Endothelial cell of umbilical vein (primary cell): ENCODE data around the gene GNAQ. TPM values are rescaled to one million over a fixed set of nuclear protein-coding genes. Genes with fewer than 3 reads are reported as not detected.

Source experiments
- BruUV-seq: library from RNA; stranded (reverse); fragments of 400-500 nt; replicated peaks from 2 replicates; lab custom pipeline; 2021; lab: Mats Ljungman, UMichigan
- CTCF ChIA-PET: fragments of 300-600, 350-600 bp; sonication (Branson Sonifier 250); formaldehyde crosslinking; loops from one replicate; lab custom pipeline; 2021; ENCODE audit warnings: antibody characterized with exemption, inconsistent platforms; lab: Charles Lee
- POLR2A ChIA-PET: fragments of 300-600, 350-600 bp; sonication (Branson Sonifier 250); formaldehyde crosslinking; loops from one replicate; lab custom pipeline; 2021; ENCODE audit warnings: antibody characterized with exemption, inconsistent platforms; lab: Charles Lee
- DNase-seq: peaks from one replicate; pipeline ENCODE4 v3.0.0-alpha.2; 2011; ENCODE audit warnings: low read depth, low spot score
- FAIRE-seq: peaks from 2 replicates; lab custom pipeline; 2011; peaks lifted over from hg19 to GRCh38; lab: Jason Lieb, UNC
- H2AFZ ChIP-seq: 2 replicates; pipeline ENCODE4 v1.6.0; 2012; ENCODE audit warnings: low read depth, low read length, control low read depth, inconsistent platforms
- H3K27ac ChIP-seq: 2 replicates; pipeline ENCODE4 v1.5.1; 2011; ENCODE audit warnings: low read depth, mild to moderate bottlenecking, control low read depth, low read length, moderate library complexity; ENCODE audit not compliant: insufficient read depth
- H3K27me3 ChIP-seq, 2 experiments: 2 replicates each; pipeline versions ENCODE4 v1.6.0 to v1.6.1; 2011; ENCODE audit warnings: low read length in 2 of 2, mixed read lengths in 1 of 2; ENCODE audit not compliant: control insufficient read depth in 2 of 2, insufficient read depth in 2 of 2
- H3K36me3 ChIP-seq, 2 experiments: 2 replicates in 1 of 2; 3 replicates in 1 of 2; pipeline ENCODE4 v1.5.1; 2011; ENCODE audit warnings: low read length in 2 of 2, mild to moderate bottlenecking in 1 of 2, moderate library complexity in 1 of 2; ENCODE audit not compliant: control insufficient read depth in 2 of 2, insufficient read depth in 2 of 2; ENCODE audit errors: extremely low read depth in 1 of 2
- H3K4me1 ChIP-seq: 3 replicates; pipeline ENCODE4 v1.5.1; 2011; ENCODE audit warnings: mild to moderate bottlenecking, low read length; ENCODE audit not compliant: control insufficient read depth, insufficient read depth; ENCODE audit errors: extremely low read depth
- H3K4me2 ChIP-seq: 2 replicates; pipeline ENCODE4 v1.6.1; 2011; ENCODE audit warnings: low read length, control low read depth, mixed read lengths; ENCODE audit not compliant: insufficient read depth
- H3K4me3 ChIP-seq, 3 experiments: fragments of 200-600 bp in 1 of 3; sonication (generic), shearing (Covaris generic) in 1 of 3; replicated peaks in 1 of 3; 2 replicates each; pipeline ENCODE4 v1.5.1; 2011 to 2016; ENCODE audit warnings: control low read depth in 3 of 3, low read length in 3 of 3, mild to moderate bottlenecking in 2 of 3, inconsistent platforms in 1 of 3, low read depth in 1 of 3, moderate library complexity in 1 of 3; ENCODE audit not compliant: insufficient read depth in 1 of 3
- H3K79me2 ChIP-seq: 2 replicates; pipeline ENCODE4 v1.6.0; 2012; ENCODE audit warnings: low read length, inconsistent platforms; ENCODE audit not compliant: control insufficient read depth, insufficient read depth
- H3K9ac ChIP-seq: replicated peaks from 2 replicates; pipeline ENCODE3; 2011; ENCODE audit warnings: low read length, control low read depth; ENCODE audit not compliant: insufficient read depth; ENCODE audit errors: extremely low read depth
- H3K9me1 ChIP-seq: replicated peaks from 3 replicates; pipeline ENCODE4 v1.6.0; 2011; ENCODE audit warnings: mild to moderate bottlenecking, low read length; ENCODE audit not compliant: control insufficient read depth, insufficient read depth; ENCODE audit errors: extremely low read depth
- H3K9me3 ChIP-seq: replicated peaks from 2 replicates; pipeline ENCODE4 v1.5.1; 2012; ENCODE audit warnings: low read length, inconsistent platforms; ENCODE audit not compliant: control insufficient read depth, insufficient read depth
- H4K20me1 ChIP-seq: replicated peaks from 2 replicates; pipeline ENCODE3; 2011; ENCODE audit warnings: mild to moderate bottlenecking, low read length; ENCODE audit not compliant: control insufficient read depth, insufficient read depth; ENCODE audit errors: extremely low read depth
- EZH2 ChIP-seq: IDR thresholded peaks from 2 replicates; pipeline ENCODE4 v1.6.1; 2012; ENCODE audit warnings: borderline replicate concordance, low read depth, mild to moderate bottlenecking, moderate library complexity, low read length, inconsistent platforms; ENCODE audit not compliant: severe bottlenecking
- FOS ChIP-seq: IDR thresholded peaks from 2 replicates; pipeline ENCODE4 v1.6.1; 2011; ENCODE audit warnings: mild to moderate bottlenecking, low read length, moderate library complexity, borderline replicate concordance; ENCODE audit not compliant: insufficient read depth
- GATA2 ChIP-seq: IDR thresholded peaks from 2 replicates; pipeline ENCODE4 v1.7.0; 2011; ENCODE audit warnings: low read depth, mild to moderate bottlenecking, moderate library complexity, mixed read lengths, low read length; ENCODE audit not compliant: insufficient read length, insufficient read depth
- JUN ChIP-seq: IDR thresholded peaks from 2 replicates; pipeline ENCODE4 v1.6.1; 2011; ENCODE audit warnings: borderline replicate concordance, low read depth; ENCODE audit not compliant: insufficient read length, insufficient read depth
- MYC ChIP-seq: IDR thresholded peaks from one replicate; pipeline ENCODE4 v1.6.1; 2011; ENCODE audit warnings: mild to moderate bottlenecking, low read depth, low read length
- POLR2A ChIP-seq: IDR thresholded peaks from 2 replicates; pipeline ENCODE4 v1.6.1; 2012; ENCODE audit warnings: low read depth, mild to moderate bottlenecking, control low read depth, low read length
- POLR2AphosphoS5 ChIP-seq: IDR thresholded peaks from 2 replicates; pipeline ENCODE4 v1.6.1; 2012; ENCODE audit warnings: low read depth, mild to moderate bottlenecking, control low read depth, low read length, moderate library complexity; ENCODE audit not compliant: insufficient read depth
- dilution Hi-C: fragments of 300-500 bp; cut with MboI; formaldehyde crosslinking; loops from one replicate; pipeline ENCODE4 v1.15.0; 2019; ENCODE audit warnings: low sequenced_read_pairs; ENCODE audit not compliant: extremely low pct_ligation_motif_present
- intact Hi-C: fragments of 100-400 bp; cut with micrococcal nuclease; formaldehyde crosslinking; loops from one replicate; pipeline ENCODE4 v1.10.0; 2022
- polyA plus RNA-seq, 4 experiments: library from polyadenylated mRNA; depleted of rRNA in 3 of 4; stranded (reverse) in 3 of 4; unstranded in 1 of 4; fragments of >200 nt; gene quantifications; 2 replicates each; pipeline versions ENCODE4 v1.2.1 to v1.2.3, GENCODE V29; 2011 to 2012; ENCODE audit warnings: missing spikeins in 1 of 4
- total RNA-seq: library from RNA; stranded (reverse); gene quantifications from 2 replicates; pipeline ENCODE4 v1.2.3, GENCODE V29; 2021
- TF ChIP-seq, protein P1 (sequence below): IDR thresholded peaks from 2 replicates; pipeline ENCODE4 v1.6.1; 2011; ENCODE audit not compliant: insufficient read depth, insufficient read length
- TF ChIP-seq, protein P2 (sequence below), 2 donors: IDR thresholded peaks; 1 replicate in 1 of 2; 2 replicates in 1 of 2; pipeline ENCODE4 v1.5.1; 2011; ENCODE audit warnings: low read length in 2 of 2, mild to moderate bottlenecking in 2 of 2, moderate library complexity in 2 of 2, control low read depth in 1 of 2, inconsistent platforms in 1 of 2, low read depth in 1 of 2; ENCODE audit not compliant: insufficient read depth in 1 of 2; ENCODE audit errors: extremely low read depth in 1 of 2

The GNAQ gene
- total and polyA plus RNA-seq, 2 donors (not counting 3 experiments of a cell fraction or from before 2014, with no cell fraction given), result 26.1 to 67.3 TPM

GRCh38 chr9:77910194-77910621 lies 121.4 kb downstream of the GNAQ start:
- CTCF ChIA-PET, result interaction anchor here (0.9 to 1.8 kb wide), 4 partner anchors 34 to 211 kb away, joined by 3 to 6 read pairs (median 3); no protein-coding TSS in a partner anchor
- intact Hi-C loops (loop anchor here (1.0 to 2.0 kb wide), 2 partner anchors 51 to 63 kb away; no protein-coding TSS in a partner anchor), dilution Hi-C loops (no loop called here)
- TF ChIP-seq JUN (peak; percentile 43), POLR2A (no peak), FOS (peak; percentile 49), EZH2 (no peak), POLR2AphosphoS5 (no peak)
- no TSS peak for BruUV-seq
- Histone ChIP-seq H3K4me3 (peak overlapping the region in 1 of 3 experiments; percentile 19), H3K9ac (peak overlapping the region; percentile 39), H3K4me2 (peak overlapping the region; percentile 87), H3K36me3 (peaks cover 0 to 2% of the 10 kb centered on the region in 2 experiments), H3K9me3 (no peaks in the 10 kb centered on the region), H3K4me1 (peaks cover 44% of the 10 kb centered on the region), H3K27ac (peak overlapping the region; percentile 67), H3K27me3 (no peaks in the 10 kb centered on the region), H4K20me1 (peaks cover 4% of the 10 kb centered on the region), H2AFZ (no peak overlapping the region), H3K79me2 (peaks cover 48% of the 10 kb centered on the region), H3K9me1 (no peaks in the 10 kb centered on the region)
- POLR2A ChIA-PET, result no interaction called here
- FAIRE-seq, result peak; percentile 83
- DNase-seq, result peak; percentile 88

DNA sequence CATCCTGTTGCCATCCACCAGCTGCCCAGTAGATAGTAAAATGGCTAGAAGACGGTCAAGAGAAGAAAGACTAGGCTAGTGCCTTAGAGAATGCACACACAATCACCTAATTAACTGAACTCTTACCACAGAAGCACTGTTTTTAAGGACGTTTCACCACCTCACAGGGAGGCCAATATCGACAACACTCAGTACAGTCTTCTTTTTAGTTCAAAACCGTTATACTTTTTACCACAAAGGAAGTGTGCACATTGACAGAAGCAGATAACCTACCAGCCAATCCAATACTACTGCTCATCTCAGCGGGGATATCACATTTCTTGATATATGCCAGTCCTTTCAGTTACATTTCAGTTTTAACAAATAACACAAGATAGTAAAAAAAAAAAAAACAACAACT lies 122.3 kb downstream of the GNAQ start:
- no peak overlapping the region for H2AFZ ChIP-seq
- dilution Hi-C loops, result no loop called here
- peaks cover 48% of the 10 kb centered on the region for H3K79me2 ChIP-seq
- peak overlapping the region; percentile 87 for H3K4me2 ChIP-seq
- peaks cover 0 to 2% of the 10 kb centered on the region in 2 experiments for H3K36me3 ChIP-seq
- no peak for FAIRE-seq
- H3K9me1 ChIP-seq, result no peaks in the 10 kb centered on the region
- no peak overlapping the region for H3K27ac ChIP-seq
- ChIA-PET CTCF (interaction anchor here (0.6 to 1.3 kb wide), 3 partner anchors 67 to 126 kb away, joined by 3 to 8 read pairs (median 3); no protein-coding TSS in a partner anchor), POLR2A (no interaction called here)
- intact Hi-C loops, result no loop called here
- H3K9me3 ChIP-seq, result no peaks in the 10 kb centered on the region
- no peak overlapping the region for H3K9ac ChIP-seq
- TF ChIP-seq GATA2, result no peak
- no peak for TF ChIP-seq POLR2AphosphoS5
- TF ChIP-seq POLR2A, result no peak
- no peak for TF ChIP-seq JUN
- no peak for TF ChIP-seq MYC
- TF ChIP-seq FOS, result no peak
- TF ChIP-seq, protein P1, sequence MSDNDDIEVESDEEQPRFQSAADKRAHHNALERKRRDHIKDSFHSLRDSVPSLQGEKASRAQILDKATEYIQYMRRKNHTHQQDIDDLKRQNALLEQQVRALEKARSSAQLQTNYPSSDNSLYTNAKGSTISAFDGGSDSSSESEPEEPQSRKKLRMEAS, result no peak
- no peak for TF ChIP-seq EZH2
- TF ChIP-seq, protein P2, sequence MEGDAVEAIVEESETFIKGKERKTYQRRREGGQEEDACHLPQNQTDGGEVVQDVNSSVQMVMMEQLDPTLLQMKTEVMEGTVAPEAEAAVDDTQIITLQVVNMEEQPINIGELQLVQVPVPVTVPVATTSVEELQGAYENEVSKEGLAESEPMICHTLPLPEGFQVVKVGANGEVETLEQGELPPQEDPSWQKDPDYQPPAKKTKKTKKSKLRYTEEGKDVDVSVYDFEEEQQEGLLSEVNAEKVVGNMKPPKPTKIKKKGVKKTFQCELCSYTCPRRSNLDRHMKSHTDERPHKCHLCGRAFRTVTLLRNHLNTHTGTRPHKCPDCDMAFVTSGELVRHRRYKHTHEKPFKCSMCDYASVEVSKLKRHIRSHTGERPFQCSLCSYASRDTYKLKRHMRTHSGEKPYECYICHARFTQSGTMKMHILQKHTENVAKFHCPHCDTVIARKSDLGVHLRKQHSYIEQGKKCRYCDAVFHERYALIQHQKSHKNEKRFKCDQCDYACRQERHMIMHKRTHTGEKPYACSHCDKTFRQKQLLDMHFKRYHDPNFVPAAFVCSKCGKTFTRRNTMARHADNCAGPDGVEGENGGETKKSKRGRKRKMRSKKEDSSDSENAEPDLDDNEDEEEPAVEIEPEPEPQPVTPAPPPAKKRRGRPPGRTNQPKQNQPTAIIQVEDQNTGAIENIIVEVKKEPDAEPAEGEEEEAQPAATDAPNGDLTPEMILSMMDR (IDR thresholded peaks at IDR 0.05; ENCODE audit: extremely low read depth in 1 of 2, insufficient read depth in 1 of 2, low read depth in 1 of 2, low read length in 2 of 2), result no peak
- no peaks in the 10 kb centered on the region for H3K27me3 ChIP-seq
- H4K20me1 ChIP-seq, result peaks cover 4% of the 10 kb centered on the region
- DNase-seq, result no peak
- H3K4me1 ChIP-seq, result peaks cover 44% of the 10 kb centered on the region
- BruUV-seq, result no TSS peak
- H3K4me3 ChIP-seq, result no peak overlapping the region
